ENCODE results near the gene GTF3C1. TPM values are rescaled to one million over a fixed set of nuclear protein-coding genes. Genes with fewer than 3 reads are reported as not detected.

The GTF3C1 gene
- total RNA-seq, 2 experiments from 2014 or later = 43.6 to 44.5 TPM

DNA sequence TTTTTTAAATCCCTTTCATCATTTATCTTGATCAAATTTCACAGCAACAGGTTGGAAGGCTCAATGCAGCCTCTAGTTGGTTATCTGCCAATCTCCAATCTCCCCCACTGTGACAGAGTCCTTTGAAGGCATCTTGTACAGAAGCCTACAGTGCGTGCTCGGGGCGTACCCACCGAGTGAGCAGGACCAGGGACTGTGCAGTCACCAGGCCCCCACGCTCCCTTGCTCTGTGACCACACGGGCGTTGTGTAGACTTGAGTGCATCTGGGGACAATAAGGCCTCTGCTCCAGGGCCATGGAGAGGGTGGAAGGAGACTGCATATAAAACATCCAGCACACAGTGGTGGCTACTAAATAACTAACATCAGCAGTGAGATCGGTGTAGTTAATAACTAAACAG, 63.4 kb downstream of the GTF3C1 start:
- TF ChIP-seq, protein P1, sequence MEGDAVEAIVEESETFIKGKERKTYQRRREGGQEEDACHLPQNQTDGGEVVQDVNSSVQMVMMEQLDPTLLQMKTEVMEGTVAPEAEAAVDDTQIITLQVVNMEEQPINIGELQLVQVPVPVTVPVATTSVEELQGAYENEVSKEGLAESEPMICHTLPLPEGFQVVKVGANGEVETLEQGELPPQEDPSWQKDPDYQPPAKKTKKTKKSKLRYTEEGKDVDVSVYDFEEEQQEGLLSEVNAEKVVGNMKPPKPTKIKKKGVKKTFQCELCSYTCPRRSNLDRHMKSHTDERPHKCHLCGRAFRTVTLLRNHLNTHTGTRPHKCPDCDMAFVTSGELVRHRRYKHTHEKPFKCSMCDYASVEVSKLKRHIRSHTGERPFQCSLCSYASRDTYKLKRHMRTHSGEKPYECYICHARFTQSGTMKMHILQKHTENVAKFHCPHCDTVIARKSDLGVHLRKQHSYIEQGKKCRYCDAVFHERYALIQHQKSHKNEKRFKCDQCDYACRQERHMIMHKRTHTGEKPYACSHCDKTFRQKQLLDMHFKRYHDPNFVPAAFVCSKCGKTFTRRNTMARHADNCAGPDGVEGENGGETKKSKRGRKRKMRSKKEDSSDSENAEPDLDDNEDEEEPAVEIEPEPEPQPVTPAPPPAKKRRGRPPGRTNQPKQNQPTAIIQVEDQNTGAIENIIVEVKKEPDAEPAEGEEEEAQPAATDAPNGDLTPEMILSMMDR (IDR thresholded peaks at IDR 0.05) = no peak
- DNase-seq (no peak), ATAC-seq (ENCODE audit: poor library complexity) (no peak)
- CTCF ChIA-PET = no interaction called here
- Mint-ChIP-seq H3K36me3 (ENCODE audit: low read depth) (peaks cover 96% of the 10 kb centered on the region), H3K4me1 (ENCODE audit: low read depth) (no peaks in the 10 kb centered on the region), H3K27me3 (no peaks in the 10 kb centered on the region), H3K27ac (no peak overlapping the region), H3K4me3 (no peak overlapping the region), H3K9me3 (no peaks in the 10 kb centered on the region)
- intact Hi-C loops (cut with DNase I, micrococcal nuclease) = no loop called here
- Histone ChIP-seq H3K4me3 (ENCODE audit: low read length) (no peak overlapping the region), H3K4me1 (ENCODE audit: insufficient read depth, low read length) (no peaks in the 10 kb centered on the region), H3K27ac (ENCODE audit: low read depth in 1 of 2, low read length in 2 of 2) (no peak overlapping the region), H3K9me3 (ENCODE audit: control insufficient read depth in 1 of 2, insufficient read depth in 1 of 2, low read length in 2 of 2) (peaks cover 0 to 2% of the 10 kb centered on the region in 2 experiments), H3K27me3 (ENCODE audit: control insufficient read depth in 1 of 2, insufficient read depth in 2 of 2, low read length in 2 of 2) (no peaks in the 10 kb centered on the region), H3K36me3 (ENCODE audit: insufficient read depth, low read length) (peaks cover 90% of the 10 kb centered on the region)
- POLR2A ChIA-PET = no interaction called here

GRCh38 chr16:27485811-27486210, 63.9 kb downstream of the GTF3C1 start:
- H3K27ac Mint-ChIP-seq = no peak overlapping the region
- CTCF ChIA-PET = no interaction called here
- ATAC-seq (ENCODE audit: poor library complexity) = no peak
- DNase-seq = no peak
- Histone ChIP-seq H3K27me3 (ENCODE audit: control insufficient read depth in 1 of 2, insufficient read depth in 2 of 2, low read length in 2 of 2) (no peaks in the 10 kb centered on the region), H3K36me3 (ENCODE audit: insufficient read depth, low read length) (peaks cover 91% of the 10 kb centered on the region), H3K27ac (ENCODE audit: low read depth in 1 of 2, low read length in 2 of 2) (no peak overlapping the region), H3K4me3 (ENCODE audit: low read length) (no peak overlapping the region), H3K9me3 (ENCODE audit: control insufficient read depth in 1 of 2, insufficient read depth in 1 of 2, low read length in 2 of 2) (peaks cover 0 to 2% of the 10 kb centered on the region in 2 experiments), H3K4me1 (ENCODE audit: insufficient read depth, low read length) (no peaks in the 10 kb centered on the region)
- H3K4me1 Mint-ChIP-seq (ENCODE audit: low read depth) = no peaks in the 10 kb centered on the region
- H3K36me3 Mint-ChIP-seq (ENCODE audit: low read depth) = peaks cover 96% of the 10 kb centered on the region
- TF ChIP-seq, protein P1 (IDR thresholded peaks at IDR 0.05) = no peak
- intact Hi-C loops (cut with DNase I, micrococcal nuclease) = no loop called here
- H3K4me3 Mint-ChIP-seq = no peak overlapping the region
- POLR2A ChIA-PET = interaction anchor here (0.9 kb wide), 1 partner anchor 118 kb away, joined by 3 read pairs; no protein-coding TSS in a partner anchor
- no peaks in the 10 kb centered on the region for H3K9me3 Mint-ChIP-seq
- no peaks in the 10 kb centered on the region for H3K27me3 Mint-ChIP-seq

DNA sequence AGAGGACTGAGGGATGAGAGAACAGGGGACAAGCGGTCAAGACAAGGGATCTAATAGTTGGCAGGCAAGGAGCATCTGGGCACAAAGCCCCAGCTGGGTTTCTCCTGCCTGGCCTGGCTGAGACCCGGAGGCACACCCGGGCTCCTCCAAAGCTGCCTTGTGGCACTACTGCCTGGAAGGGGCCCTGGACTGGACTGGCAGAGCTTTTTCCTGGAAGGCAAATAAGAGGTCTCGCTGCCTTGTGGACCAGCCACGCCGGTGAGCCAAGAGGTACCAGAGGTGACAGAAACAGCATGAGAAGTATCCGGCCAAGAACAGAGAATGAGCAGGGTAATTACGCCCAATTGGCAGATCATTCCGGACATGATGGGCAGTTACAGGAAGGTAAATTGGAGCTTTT, 64.6 kb downstream of the GTF3C1 start:
- H3K4me3 Mint-ChIP-seq = no peak overlapping the region
- TF ChIP-seq, protein P1 (IDR thresholded peaks at IDR 0.05) = no peak
- H3K27ac Mint-ChIP-seq = no peak overlapping the region
- intact Hi-C loops (cut with DNase I, micrococcal nuclease) = no loop called here
- peaks cover 91% of the 10 kb centered on the region for H3K36me3 ChIP-seq (ENCODE audit: insufficient read depth, low read length)
- peaks cover 100% of the 10 kb centered on the region for H3K36me3 Mint-ChIP-seq (ENCODE audit: low read depth)
- DNase-seq = no peak
- ChIA-PET POLR2A (interaction anchor here (0.9 kb wide), 1 partner anchor 118 kb away, joined by 3 read pairs; no protein-coding TSS in a partner anchor), CTCF (no interaction called here)
- no peaks in the 10 kb centered on the region for H3K4me1 Mint-ChIP-seq (ENCODE audit: low read depth)
- H3K27me3 Mint-ChIP-seq = no peaks in the 10 kb centered on the region
- H3K27ac ChIP-seq (ENCODE audit: low read depth in 1 of 2, low read length in 2 of 2) = no peak overlapping the region
- no peak overlapping the region for H3K4me3 ChIP-seq (ENCODE audit: low read length)
- H3K27me3 ChIP-seq (ENCODE audit: control insufficient read depth in 1 of 2, insufficient read depth in 2 of 2, low read length in 2 of 2) = no peaks in the 10 kb centered on the region
- H3K4me1 ChIP-seq (ENCODE audit: insufficient read depth, low read length) = no peaks in the 10 kb centered on the region
- no peak for ATAC-seq (ENCODE audit: poor library complexity)
- H3K9me3 ChIP-seq (ENCODE audit: control insufficient read depth in 1 of 2, insufficient read depth in 1 of 2, low read length in 2 of 2) = peaks cover 0 to 2% of the 10 kb centered on the region in 2 experiments
- H3K9me3 Mint-ChIP-seq = no peaks in the 10 kb centered on the region
